ENCODE measurements around the gene NAGPA.
"Not testable (repeated sequence)": the region's sequence is repeated elsewhere in the genome, so short reads cannot be mapped to it uniquely, and the experiment has no call there.

Gene NAGPA

GRCh38 chr16:5062051-5062450 is 28.3 kb upstream of the NAGPA start:
- in situ Hi-C loops (cut with MboI; ENCODE audit: low sequenced_read_pairs) = no loop called here

GRCh38 chr16:5060073-5060641 is 26.4 kb upstream of the NAGPA start:
- in situ Hi-C loops (cut with MboI; ENCODE audit: low sequenced_read_pairs) = no loop called here

DNA sequence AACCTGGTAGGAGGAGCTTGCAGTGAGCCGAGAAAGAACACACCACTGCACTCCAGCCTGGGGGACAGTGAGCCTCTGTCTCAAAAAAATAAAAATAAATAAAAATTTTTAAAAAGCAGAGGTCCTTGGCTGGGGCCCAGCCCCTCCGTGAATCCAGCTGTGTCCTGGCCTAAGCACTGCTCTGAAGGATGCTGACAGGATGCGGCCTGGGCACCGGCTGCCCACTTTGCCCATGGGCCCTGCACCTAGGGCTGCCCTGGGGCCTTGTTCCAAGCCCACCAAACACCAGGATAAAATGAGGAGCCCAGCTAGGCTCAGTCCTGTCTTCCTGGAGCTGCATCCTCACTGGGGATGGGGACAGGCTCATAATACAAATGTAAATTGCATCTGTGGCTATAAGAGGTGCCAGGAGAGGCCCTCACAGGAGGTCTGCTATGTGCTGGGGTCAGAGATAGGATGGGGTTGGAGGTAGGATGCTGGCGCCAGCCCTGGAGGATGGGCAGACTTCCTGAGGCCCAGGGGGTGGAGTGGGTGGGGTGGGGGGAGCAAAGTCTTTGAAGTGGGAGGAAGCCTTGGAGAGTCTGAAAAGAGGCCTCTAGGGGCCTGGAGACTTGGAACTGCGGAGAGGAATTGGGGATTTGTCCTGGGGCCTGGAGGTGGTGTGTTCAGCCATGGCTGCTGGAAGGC is 25.8 kb upstream of the NAGPA start:
- in situ Hi-C loops (cut with MboI; ENCODE audit: low sequenced_read_pairs) = no loop called here

DNA sequence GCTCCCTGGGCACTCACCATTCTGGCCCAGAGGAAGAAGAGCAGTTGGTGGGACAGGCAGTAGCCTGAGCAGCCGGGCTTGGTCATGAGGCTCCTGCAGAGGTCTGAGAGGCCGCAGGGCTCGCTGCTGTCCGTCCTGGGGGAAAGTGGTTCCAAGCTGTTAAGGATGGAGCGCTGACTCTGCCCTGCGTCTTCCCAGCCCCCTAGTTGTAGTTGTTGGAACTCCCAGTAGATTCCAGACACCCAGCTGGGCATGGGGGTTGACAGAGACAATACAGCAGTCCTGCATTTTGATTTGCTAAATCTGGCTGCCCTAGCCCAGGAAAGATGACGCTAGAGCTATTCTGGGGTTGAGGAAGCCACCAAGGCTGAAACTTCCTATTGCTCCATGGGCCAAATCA is 24.7 kb upstream of the NAGPA start:
- in situ Hi-C loops (cut with MboI; ENCODE audit: low sequenced_read_pairs) = no loop called here

DNA sequence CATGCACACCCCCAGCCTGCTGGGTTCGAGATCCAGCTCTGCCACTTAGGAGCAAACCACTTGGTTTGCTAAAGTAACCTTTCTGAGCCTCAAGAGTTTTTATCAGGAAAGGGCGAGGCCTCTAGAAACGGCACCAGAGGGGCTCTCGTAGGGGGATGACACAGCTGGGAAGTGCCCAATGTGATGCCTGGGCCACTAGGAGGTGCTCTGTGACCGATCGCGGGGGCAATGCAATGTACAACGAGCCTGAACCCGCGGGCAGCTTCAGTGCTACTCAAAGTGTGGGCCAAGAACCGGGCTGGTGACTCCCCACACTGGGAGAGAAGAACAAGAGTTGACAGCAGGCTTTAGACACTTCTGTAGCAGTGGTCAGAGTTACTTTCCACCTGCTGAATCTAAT is 22.6 kb upstream of the NAGPA start:
- in situ Hi-C loops (cut with MboI; ENCODE audit: low sequenced_read_pairs) = no loop called here

- in situ Hi-C loops (cut with MboI; ENCODE audit: low sequenced_read_pairs) = no loop called here
Measured at GRCh38 chr16:5054876-5055865, 21.4 kb upstream of the NAGPA start.

DNA sequence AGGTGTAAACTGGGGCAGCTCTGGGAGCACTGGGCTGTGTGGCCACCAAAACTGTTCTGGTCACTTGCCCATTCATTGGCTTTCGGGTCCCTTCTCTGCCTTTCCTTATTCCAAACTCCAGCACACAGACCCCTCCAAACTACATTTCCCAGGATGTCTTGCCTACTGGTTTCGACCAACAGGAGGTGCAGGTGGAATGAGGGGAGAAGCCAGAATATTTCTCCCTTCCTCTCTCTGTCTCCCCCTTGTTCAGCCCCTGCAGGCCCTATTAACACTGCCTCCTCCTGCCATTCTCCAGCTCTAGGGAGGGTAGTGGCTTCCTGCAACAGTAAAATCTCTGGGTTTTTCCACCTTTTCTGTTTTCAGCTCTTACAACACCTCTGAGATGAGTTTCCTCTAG is 13.2 kb upstream of the NAGPA start:
- in situ Hi-C loops (cut with MboI; ENCODE audit: low sequenced_read_pairs) = no loop called here

DNA sequence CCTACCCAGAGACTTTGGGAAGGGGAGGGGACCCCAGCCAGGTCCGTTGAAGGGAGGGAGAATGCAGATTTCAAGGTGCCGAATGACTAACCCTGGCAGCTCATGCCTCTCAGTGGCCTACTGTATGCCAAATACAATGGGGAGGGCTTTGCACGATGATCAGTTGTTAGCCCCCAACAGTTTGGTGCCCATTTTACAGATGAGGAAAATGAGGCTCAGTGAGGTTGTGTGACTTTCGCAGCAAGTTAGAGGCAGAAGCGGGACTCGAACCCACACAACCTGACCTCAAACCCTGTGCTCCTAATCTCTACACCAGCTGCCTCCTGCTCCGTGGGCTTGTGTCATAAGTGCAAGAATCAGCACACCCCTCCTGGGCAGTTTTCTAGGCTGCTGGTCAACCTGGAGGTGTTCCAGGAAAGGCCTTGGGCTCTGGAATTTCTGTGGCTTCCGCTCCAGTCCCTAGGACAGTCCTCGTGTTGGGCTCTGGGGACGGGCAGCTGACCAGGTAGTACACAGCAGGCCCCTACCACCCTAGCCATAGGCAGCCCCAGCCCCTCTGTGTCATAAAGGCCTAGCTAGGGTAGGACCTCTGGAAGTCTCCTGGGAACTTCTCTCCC is 11.9 kb upstream of the NAGPA start:
- in situ Hi-C loops (cut with MboI; ENCODE audit: low sequenced_read_pairs) = no loop called here

DNA sequence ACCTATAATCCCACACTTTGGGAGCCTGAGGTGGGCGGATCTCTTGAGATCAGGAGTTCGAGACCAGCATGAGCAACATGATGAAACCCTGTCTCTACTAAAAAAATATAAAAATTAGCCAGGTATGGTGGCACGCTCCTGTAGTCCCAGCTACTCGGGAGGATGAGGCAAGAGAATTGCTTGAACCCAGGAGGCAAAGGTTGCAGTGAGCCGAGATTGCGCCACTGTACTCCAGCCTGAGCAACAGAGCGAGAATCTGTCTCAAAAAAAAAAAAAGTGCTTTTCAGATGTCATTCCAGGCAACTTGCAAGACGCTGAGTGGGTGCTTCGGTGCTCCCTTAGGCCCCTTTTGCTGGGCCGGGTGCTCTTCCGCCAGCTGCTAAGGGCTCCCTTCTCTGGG is 10.8 kb upstream of the NAGPA start:
- in situ Hi-C loops (cut with MboI; ENCODE audit: low sequenced_read_pairs) = not testable (repeated sequence)

- in situ Hi-C loops (cut with MboI; ENCODE audit: low sequenced_read_pairs) = no loop called here
Measured at GRCh38 chr16:5044011-5044540, 10.3 kb upstream of the NAGPA start.

- in situ Hi-C loops (cut with MboI; ENCODE audit: low sequenced_read_pairs) = no loop called here
Measured at GRCh38 chr16:5042574-5043171, 8.9 kb upstream of the NAGPA start.

DNA sequence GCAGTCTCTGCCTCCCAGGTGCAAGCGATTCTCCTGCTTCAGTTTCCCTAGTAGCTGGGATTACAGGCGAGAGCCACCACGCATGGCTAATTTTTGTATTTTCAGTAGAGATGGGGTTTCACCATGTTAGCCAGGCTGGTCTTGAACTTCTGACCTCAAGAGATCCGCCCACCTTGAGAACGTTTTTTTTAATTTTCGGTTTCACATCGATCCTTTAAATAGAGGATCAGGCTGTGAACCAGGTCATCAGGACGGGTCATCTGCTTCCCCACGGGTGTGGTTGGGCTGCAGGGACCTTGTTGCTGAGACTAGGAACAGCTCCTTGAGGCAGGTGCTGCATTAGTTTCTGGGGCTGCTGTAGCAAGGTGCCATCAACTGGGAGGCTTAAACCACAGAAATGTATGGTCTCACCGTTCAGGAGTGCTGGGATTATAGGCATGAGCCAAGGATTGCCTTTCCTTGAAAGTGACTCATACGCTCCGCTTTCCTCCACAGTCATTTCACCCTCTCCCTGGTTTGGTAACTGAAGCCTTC is 7.9 kb upstream of the NAGPA start:
- in situ Hi-C loops (cut with MboI; ENCODE audit: low sequenced_read_pairs) = no loop called here

DNA sequence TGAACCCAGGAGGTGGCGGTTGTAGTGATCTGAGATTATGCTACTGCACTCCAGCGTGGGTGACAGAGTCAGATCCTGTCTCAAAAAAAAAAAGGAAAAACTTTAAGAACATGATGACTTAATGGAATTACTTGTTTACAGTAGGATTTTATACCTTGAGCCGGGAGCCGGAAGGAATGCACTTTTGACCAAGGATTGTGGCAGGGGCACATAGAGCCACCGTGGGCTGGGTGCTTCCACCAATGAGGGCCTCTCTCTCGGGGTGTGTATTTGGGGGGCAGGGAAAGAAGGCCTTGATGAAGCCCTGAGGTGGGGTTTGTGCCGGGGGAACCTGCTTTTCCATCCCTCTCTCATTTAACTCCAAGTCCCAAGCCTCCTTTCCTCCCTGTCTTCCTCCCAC is 6.7 kb upstream of the NAGPA start:
- in situ Hi-C loops (cut with MboI; ENCODE audit: low sequenced_read_pairs) = no loop called here

DNA sequence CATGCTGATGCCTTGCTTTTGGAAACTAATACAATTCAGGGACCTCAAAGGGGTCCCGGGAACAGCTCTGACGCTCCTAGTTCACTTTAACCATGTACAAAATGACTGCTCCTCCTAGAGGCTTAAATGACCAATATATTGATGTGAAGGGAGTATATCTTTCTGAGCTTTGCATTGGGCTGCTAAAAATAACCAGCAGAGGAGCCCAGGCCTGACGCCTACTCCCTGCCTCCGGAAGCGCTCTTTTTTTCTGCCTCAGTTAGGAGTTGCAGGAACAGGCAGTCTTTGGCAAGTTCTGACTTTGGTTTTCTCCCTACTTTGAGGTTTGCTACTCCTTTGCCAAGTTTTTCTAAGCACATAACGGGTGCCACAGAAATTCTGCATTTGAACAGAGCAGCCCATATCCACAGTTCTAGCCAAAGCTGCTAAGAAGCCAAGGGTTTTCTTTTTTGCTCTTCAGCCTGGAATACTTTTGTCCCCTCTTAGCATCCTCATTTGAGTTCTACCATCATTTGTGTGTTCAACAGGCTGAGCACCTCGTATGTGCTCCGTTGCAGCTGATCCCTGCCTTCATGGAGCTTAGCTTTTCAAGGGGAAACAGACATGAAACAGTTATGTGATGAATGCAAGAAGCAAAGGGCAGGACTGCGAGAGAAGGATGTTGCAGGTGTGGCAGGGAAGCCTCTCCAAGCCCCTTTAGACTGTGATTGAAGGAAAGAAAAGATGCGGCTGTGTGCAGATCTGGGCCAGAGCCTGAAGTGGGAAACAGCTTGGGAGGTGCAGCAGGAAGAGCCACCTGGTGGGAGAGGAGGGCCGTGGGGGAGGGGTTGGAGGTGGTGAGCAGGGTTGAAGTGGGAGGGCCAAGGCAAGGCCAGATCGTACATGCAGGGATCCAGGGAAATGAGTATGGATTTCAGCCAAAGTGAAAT is 2.8 kb upstream of the NAGPA start:
- in situ Hi-C loops (cut with MboI; ENCODE audit: low sequenced_read_pairs) = no loop called here

DNA sequence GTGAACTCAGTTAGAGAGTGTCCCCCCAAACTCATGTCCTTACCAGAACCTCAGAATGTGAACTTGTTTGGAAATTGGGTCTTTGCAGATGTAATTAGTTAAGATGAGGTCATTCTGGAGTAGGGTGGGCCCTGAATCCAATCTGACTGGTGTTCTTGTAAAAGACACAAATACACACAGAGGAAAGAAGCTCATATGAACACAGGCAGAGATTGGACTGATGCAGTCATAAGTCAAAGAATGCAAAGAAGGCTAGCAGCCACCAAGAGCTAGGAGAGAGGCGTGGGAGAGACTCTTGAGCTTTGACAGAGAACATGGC is 2.1 kb upstream of the NAGPA start:
- in situ Hi-C loops (cut with MboI; ENCODE audit: low sequenced_read_pairs) = no loop called here

- in situ Hi-C loops (cut with MboI; ENCODE audit: low sequenced_read_pairs) = no loop called here
Measured at GRCh38 chr16:5034167-5034523, 410 bp upstream of the NAGPA start.

- in situ Hi-C loops (cut with MboI; ENCODE audit: low sequenced_read_pairs) = no loop called here
Measured at GRCh38 chr16:5032748-5033167, 977 bp downstream of the NAGPA start.

- in situ Hi-C loops (cut with MboI; ENCODE audit: low sequenced_read_pairs) = no loop called here
Measured at GRCh38 chr16:5031601-5032000, 2.1 kb downstream of the NAGPA start.

DNA sequence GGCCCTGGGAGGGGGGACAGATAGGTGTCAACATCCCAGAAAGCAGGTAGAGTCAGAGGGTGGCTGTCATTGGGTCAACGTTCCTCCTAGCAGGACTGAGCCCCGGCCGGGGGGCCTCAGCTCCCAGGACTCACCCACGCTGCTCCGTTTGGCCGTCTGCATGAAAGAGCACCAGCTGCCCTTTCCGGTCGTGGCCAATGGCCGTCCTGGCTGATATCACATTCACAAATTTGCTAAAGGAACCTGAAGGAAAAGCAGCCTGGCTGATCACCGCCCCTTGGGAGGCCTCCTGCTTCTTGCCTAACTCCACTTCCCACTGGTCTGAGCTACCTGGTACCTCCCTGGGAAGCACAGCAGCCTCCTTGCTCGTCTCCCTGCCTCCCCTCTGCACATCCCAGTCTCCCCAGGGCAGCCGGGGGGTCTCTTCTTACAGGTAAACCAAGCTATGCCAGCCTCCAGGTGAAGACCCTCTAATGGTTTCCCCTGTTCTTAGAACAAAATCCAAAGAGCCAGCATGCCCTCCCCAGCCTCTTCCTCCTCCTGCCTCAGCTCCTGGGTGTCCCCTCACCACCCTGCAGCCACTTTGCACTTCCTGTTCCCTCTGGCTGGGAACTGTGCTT is 3.4 kb downstream of the NAGPA start:
- in situ Hi-C loops (cut with MboI; ENCODE audit: low sequenced_read_pairs) = no loop called here
